ENCODE results near the gene PDE3A.

PDE3A gene

DNA sequence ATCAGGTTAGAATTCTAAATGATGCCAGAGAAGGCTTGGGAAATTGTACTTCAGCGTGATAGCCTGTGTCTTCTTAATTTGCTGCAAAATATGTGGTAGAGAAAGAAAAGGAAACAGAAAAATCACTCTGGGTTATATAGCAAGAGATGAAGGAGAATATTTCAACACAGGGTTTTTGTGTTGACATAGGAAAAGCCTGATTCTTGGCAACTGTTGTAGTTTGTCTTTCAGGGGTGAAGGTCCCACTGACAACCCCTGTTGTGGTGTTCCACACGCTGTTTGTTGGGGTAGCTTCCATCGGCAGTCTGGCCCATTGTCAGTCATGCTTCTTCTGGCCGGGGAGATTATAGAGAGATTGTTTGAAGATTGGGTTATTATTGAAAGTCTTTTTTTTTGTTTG lies 313.0 kb downstream of the PDE3A start:
- DNase-seq (ENCODE audit: low read depth in 2 of 2, low spot score in 1 of 2), result no peak

DNA sequence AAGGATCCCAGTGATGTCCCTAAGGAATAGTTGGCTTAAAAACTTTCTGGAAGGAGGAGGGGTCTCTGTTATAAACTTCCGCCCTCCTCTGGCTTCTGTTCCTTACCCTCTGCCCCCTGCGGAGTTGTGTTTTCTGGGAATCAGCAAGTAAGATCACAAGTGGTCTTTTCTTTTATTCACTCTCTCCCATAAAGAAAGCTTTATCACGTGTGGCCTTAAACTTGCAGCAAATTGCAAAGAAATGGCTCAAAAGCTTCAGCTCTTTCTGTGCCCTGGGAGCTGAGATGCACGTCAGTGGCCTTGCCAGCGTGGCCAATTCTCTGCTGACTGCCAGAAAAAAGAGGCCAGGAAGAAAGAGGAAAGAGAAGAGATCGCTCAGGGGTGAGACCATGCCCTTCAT lies 326.9 kb downstream of the PDE3A start, which contains the start of gene SLCO1C1:
SLCO1C1 (plus strand) TSS at position 101 of the 400 bp plus-strand sequence. CDS start 4,245 bp downstream, outside the sequence.
- DNase-seq (ENCODE audit: low read depth in 2 of 2, low spot score in 1 of 2), result no peak

DNA sequence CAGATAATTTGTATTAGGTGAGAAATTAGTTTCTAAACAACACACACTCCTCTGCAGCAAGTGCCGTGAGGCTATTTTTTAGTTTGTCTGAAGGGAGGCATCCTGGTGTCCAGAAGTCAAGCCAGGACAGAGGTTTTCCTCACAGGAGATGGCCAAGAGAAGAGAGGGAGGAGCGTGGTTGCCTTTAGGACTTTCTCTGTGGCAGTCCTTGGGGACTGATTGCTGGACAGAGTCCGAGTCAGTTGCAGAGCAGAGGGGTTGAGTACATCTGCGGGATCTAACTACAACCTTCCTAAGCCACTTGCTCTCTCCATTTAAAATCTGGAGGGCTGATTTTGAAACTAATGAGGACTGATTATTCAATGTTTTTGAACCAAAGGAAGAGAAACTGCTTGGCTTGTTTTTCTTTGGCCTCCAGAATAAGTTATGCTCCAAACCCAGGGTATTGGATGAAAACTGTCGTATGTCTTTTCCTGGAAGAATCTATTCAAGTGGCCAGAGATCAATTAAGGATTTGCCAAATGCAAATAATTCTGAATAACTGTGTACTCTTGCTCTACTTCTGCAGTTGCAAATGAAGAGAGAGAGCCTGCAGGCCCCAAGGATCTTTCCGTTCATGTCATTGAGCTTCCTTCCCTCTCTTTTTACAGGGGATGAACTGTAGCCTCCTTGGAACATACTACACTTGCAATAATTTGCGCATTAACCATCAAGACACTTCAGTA lies 328.0 kb downstream of the PDE3A start:
- no peak for DNase-seq (ENCODE audit: low read depth in 2 of 2, low spot score in 1 of 2)

DNA sequence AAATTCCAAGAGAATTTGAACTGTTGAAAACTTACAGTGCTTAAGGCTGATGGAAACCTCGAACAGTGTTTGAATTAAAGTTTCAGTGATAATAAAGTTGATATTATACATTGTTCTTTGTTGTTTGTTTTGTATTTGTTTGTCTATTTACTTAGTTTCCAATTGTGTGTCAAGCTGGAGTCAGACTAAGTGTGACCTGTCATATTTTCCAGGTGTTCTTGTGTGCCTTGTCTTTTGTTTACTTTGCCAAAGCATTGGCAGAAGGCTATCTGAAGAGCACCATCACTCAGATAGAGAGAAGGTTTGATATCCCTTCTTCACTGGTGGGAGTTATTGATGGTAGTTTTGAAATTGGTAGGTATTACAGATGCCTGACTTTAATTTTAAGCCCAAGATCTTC lies 332.8 kb downstream of the PDE3A start:
- no peak for DNase-seq (ENCODE audit: low read depth in 2 of 2, low spot score in 1 of 2)

DNA sequence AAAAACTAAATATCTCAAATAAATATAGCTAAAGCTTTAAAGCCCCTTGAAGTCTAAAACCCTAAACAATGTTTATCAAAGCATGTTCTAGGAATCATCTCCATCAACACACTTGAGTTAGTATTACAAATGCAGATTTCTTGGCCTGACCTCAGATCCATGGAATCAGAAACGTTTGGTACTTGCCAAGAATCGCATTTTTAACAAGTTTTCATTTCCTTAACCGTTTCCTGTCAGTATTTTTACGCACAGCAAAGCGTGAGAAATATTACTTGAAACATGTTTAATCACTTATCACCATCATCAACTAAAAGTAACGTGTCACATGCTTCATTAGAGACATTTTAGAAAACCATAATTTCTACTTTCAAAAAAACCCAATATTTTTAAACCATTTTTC lies 336.5 kb downstream of the PDE3A start:
- no peak for DNase-seq (ENCODE audit: low read depth in 2 of 2, low spot score in 1 of 2)

DNA sequence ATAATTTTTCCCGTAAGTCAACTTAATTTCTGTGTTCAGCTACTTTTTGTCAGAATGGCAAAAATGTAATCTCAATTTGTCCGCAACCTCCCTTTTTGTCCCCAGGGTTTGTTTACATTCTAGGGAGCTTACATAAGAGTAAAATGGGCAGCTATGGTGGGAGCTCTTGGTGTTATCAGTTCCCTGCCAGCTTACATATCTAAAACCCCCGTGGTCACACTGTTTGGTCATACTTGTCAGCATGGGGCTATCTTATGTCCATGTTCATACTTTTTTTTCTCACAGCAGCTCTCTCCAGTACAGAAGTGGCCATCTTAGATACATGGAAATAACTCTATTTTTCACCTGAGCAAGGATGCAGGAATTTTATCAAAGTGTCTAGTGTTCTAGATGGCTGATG lies 343.5 kb downstream of the PDE3A start:
- DNase-seq (ENCODE audit: low read depth in 2 of 2, low spot score in 1 of 2), result no peak

DNA sequence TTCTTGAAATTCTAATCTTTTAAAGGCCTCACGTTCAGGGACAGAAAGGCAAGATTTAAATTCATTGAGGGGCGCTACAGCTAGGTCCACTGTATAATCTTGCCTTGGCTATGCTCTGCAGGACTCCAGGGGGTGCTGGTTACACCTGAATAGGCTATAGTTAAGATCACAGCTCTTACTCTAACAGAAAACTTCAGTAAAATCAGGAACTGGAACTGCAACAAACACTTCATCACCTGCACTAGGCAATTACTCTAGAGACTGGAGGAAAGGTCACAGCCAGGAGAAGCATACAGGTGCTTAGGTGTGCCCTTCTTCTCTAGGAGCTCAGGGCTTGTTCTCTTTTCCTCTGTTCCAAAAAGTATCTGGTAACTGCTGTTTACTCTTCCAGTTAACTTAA lies 347.7 kb downstream of the PDE3A start:
- DNase-seq (ENCODE audit: low read depth in 2 of 2, low spot score in 1 of 2), result no peak

DNA sequence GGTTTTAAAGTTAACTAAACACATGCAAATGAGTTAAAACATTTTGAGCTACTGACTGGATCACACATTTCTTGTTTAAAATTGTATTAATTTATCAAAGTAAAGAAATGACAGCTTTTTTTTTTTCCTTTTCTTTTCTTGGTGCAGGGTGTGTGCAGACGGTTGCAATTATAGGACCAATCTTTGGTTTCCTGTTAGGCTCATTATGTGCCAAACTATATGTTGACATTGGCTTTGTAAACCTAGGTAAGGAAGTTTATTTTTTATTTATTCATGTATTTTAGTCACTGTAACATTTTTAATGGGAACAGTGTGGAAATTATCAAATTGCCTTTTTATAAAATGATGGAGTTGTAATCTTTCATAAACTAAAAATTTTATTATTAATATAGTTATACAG lies 348.6 kb downstream of the PDE3A start:
- no peak for DNase-seq (ENCODE audit: low read depth in 2 of 2, low spot score in 1 of 2)

DNA sequence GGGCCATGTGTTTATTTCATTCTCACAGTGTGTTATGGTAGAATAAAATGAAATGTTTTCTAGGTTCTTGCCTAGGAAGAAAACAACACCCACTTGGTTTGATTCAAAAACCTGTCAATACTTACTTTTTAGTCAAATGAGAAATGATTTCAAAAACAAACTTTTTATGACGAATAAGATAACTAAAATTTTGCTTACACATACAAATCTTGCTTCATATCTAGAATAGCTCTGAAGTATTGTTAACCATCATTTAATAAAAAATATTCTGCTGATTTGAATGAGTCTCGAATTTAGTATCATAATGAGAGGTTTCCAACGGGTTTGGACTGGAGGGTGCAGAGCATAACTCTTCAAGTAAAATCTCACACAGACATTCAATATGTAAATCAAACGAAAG lies 350.0 kb downstream of the PDE3A start:
- no peak for DNase-seq (ENCODE audit: low read depth in 2 of 2, low spot score in 1 of 2)

DNA sequence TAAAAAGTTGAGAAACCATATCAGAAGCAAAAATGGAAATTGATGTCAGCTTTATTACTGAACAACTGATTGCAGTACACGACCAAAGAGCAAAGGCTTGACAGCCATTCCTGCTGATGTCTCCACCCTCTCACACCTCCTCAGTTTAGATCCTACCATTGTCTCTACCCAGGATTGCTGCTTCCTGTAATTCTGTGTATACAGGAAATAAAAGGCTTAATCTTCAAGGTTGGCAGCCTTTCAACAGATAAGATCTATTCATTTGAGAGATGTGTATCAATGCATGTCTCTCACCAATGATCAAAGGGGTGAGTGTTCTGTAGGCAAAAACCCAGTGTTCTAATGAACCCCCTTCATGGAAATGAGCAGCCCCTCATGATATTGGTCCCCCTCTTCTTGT lies 353.8 kb downstream of the PDE3A start:
- DNase-seq (ENCODE audit: low read depth in 2 of 2, low spot score in 1 of 2), result no peak

DNA sequence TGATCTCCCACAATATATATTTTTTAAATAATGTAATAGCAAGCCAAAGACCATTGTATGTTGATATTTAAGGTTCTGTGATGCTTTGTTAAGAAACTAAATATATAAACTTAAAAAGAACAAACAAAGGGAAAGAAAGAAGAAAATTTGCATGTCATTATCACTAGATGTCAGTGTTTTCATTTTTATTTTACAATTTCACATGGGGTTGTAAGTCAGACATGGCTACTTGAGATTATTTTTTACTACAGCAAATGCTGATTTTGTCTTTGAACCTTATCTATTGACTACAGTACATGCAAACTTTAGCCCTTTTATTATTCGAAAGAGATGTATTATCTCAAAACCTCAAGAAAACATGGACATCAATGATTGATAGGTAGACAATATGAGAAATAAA lies 362.9 kb downstream of the PDE3A start:
- DNase-seq (ENCODE audit: low read depth in 2 of 2, low spot score in 1 of 2), result no peak
